ENCODE data around the gene TPI1. TPM values are rescaled to one million over a fixed set of nuclear protein-coding genes. Genes with fewer than 3 reads are reported as not detected.

The TPI1 gene
- total RNA-seq, 1 experiment from 2014 or later, result 1,045 TPM

DNA sequence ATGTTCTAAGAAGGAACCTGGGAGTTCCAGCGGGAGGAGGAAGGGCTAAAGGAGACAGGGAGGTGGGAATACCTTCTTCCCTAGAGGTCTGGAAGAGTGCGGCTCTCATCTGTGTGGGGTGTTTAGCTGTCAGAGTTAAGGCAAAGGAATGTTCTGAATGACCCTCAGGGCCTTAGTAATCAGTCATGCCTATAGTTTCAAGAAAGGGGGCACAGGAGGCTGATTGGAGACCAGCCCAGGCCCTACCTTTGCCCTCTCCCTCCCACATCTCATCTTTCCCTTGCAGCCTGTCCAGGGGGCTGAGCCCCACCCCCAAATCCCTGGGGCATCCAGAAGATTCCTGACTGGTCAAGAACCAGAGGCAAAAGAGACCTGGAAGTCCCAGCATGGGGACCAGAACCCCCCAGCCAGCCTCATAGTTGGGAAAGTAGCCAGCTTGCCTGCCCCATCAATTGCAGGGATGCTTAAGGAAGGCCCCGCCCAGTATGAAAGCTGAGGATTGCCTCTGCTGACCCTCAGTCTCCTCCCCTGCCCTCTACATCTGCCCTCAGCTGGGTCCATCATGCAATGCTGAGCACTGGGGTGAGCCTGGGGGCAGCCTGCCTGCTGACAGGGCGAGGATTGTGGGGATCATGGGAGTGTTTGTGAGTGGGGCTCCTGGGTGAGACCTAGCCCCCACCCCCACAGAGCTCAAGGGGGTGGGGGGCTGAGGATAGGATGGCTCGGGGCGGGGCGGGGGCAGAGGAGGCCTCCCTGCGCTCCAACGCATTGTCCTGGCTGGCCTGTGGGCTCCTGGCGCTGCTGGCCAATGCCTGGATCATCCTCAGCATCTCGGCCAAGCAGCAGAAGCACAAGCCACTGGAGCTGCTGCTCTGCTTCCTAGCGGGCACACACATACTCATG is 43.9 kb upstream of the TPI1 start:
- POLR2A ChIA-PET, result interaction anchor here (0.6 to 1.6 kb wide), 3 partner anchors 34 to 70 kb away, joined by 3 to 9 read pairs (median 3); partner anchors contain the start of genes CD4, MLF2 and PTMS
- Mint-ChIP-seq H3K36me3 (peaks cover 5% of the 10 kb centered on the region; the same call in 1 of the 2 replicates), H3K27ac (no peak overlapping the region), H3K4me1 (peaks cover 74% of the 10 kb centered on the region), H3K9me3 (no peaks in the 10 kb centered on the region), H3K4me3 (peak overlapping the region; percentile 78), H3K27me3 (ENCODE audit: low read depth) (peaks cover 58% of the 10 kb centered on the region)
- DNase-seq (ENCODE audit: low spot score) (no peak), ATAC-seq (no peak)
- TF ChIP-seq JUN (CRISPR knock-in tag; IDR thresholded peaks at IDR 0.05), result no peak
- TF ChIP-seq, protein P1, sequence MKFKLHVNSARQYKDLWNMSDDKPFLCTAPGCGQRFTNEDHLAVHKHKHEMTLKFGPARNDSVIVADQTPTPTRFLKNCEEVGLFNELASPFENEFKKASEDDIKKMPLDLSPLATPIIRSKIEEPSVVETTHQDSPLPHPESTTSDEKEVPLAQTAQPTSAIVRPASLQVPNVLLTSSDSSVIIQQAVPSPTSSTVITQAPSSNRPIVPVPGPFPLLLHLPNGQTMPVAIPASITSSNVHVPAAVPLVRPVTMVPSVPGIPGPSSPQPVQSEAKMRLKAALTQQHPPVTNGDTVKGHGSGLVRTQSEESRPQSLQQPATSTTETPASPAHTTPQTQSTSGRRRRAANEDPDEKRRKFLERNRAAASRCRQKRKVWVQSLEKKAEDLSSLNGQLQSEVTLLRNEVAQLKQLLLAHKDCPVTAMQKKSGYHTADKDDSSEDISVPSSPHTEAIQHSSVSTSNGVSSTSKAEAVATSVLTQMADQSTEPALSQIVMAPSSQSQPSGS (CRISPR knock-in tag; IDR thresholded peaks at IDR 0.05; ENCODE audit: borderline replicate concordance, low read depth), result no peak
- TF ChIP-seq ZNF219 (CRISPR knock-in tag; IDR thresholded peaks at IDR 0.05; ENCODE audit: borderline replicate concordance), result no peak
- no peak for TF ChIP-seq TP53 (CRISPR knock-in tag; IDR thresholded peaks at IDR 0.05)
- TF ChIP-seq, protein P2, sequence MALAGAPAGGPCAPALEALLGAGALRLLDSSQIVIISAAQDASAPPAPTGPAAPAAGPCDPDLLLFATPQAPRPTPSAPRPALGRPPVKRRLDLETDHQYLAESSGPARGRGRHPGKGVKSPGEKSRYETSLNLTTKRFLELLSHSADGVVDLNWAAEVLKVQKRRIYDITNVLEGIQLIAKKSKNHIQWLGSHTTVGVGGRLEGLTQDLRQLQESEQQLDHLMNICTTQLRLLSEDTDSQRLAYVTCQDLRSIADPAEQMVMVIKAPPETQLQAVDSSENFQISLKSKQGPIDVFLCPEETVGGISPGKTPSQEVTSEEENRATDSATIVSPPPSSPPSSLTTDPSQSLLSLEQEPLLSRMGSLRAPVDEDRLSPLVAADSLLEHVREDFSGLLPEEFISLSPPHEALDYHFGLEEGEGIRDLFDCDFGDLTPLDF (CRISPR knock-in tag; IDR thresholded peaks at IDR 0.05), result no peak
- no peak for TF ChIP-seq FOXP1 (CRISPR knock-in tag; IDR thresholded peaks at IDR 0.05; ENCODE audit: borderline replicate concordance)
- TF ChIP-seq SMAD3 (CRISPR knock-in tag; IDR thresholded peaks at IDR 0.05; ENCODE audit: borderline replicate concordance), result no peak
- TF ChIP-seq IRF2 (CRISPR knock-in tag; IDR thresholded peaks at IDR 0.05; ENCODE audit: borderline replicate concordance, low read depth), result no peak
- no peak for TF ChIP-seq KAT7 (CRISPR knock-in tag; IDR thresholded peaks at IDR 0.05; ENCODE audit: borderline replicate concordance)
- TF ChIP-seq, protein P3, sequence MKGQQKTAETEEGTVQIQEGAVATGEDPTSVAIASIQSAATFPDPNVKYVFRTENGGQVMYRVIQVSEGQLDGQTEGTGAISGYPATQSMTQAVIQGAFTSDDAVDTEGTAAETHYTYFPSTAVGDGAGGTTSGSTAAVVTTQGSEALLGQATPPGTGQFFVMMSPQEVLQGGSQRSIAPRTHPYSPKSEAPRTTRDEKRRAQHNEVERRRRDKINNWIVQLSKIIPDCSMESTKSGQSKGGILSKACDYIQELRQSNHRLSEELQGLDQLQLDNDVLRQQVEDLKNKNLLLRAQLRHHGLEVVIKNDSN (CRISPR knock-in tag; IDR thresholded peaks at IDR 0.05), result no peak
- TF ChIP-seq, protein P4, sequence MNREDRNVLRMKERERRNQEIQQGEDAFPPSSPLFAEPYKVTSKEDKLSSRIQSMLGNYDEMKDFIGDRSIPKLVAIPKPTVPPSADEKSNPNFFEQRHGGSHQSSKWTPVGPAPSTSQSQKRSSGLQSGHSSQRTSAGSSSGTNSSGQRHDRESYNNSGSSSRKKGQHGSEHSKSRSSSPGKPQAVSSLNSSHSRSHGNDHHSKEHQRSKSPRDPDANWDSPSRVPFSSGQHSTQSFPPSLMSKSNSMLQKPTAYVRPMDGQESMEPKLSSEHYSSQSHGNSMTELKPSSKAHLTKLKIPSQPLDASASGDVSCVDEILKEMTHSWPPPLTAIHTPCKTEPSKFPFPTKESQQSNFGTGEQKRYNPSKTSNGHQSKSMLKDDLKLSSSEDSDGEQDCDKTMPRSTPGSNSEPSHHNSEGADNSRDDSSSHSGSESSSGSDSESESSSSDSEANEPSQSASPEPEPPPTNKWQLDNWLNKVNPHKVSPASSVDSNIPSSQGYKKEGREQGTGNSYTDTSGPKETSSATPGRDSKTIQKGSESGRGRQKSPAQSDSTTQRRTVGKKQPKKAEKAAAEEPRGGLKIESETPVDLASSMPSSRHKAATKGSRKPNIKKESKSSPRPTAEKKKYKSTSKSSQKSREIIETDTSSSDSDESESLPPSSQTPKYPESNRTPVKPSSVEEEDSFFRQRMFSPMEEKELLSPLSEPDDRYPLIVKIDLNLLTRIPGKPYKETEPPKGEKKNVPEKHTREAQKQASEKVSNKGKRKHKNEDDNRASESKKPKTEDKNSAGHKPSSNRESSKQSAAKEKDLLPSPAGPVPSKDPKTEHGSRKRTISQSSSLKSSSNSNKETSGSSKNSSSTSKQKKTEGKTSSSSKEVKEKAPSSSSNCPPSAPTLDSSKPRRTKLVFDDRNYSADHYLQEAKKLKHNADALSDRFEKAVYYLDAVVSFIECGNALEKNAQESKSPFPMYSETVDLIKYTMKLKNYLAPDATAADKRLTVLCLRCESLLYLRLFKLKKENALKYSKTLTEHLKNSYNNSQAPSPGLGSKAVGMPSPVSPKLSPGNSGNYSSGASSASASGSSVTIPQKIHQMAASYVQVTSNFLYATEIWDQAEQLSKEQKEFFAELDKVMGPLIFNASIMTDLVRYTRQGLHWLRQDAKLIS (CRISPR knock-in tag; IDR thresholded peaks at IDR 0.05; ENCODE audit: borderline replicate concordance), result no peak
- CTCF ChIA-PET, result interaction anchor here (0.6 to 6.4 kb wide), 7 partner anchors 11 to 203 kb away, joined by 3 to 112 read pairs (median 5); partner anchors contain the start of genes MLF2 and SPSB2

DNA sequence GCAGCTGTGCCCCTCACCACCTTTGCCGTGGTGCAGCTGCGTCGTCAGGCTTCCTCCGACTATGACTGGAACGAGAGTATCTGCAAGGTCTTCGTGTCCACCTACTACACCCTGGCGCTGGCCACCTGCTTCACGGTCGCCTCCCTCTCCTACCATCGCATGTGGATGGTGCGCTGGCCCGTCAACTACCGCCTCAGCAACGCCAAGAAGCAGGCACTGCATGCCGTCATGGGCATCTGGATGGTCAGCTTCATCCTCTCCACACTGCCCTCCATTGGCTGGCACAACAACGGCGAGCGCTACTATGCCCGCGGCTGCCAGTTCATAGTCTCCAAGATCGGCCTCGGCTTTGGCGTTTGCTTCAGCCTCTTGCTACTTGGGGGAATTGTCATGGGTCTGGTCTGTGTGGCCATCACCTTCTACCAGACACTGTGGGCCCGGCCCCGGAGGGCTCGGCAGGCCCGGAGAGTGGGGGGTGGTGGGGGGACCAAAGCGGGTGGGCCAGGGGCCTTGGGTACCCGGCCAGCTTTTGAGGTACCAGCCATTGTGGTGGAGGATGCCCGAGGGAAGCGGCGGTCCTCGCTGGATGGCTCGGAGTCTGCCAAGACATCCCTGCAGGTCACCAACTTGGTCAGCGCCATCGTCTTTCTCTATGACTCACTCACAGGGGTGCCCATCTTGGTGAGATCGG is 43.1 kb upstream of the TPI1 start:
- no peak for ATAC-seq
- DNase-seq (ENCODE audit: low spot score), result no peak
- H3K9me3 Mint-ChIP-seq, result no peaks in the 10 kb centered on the region
- CTCF ChIA-PET, result interaction anchor here (0.8 to 8.9 kb wide), 19 partner anchors 8 to 204 kb away, joined by 3 to 112 read pairs (median 6); partner anchors contain the start of genes CDCA3, GNB3, LAG3 and MLF2
- peaks cover 5% of the 10 kb centered on the region; the same call in 1 of the 2 replicates for H3K36me3 Mint-ChIP-seq
- POLR2A ChIA-PET, result interaction anchor here (0.6 to 1.6 kb wide), 6 partner anchors 35 to 71 kb away, joined by 3 to 9 read pairs (median 4); partner anchors contain the start of genes CD4, MLF2 and PTMS
- TF ChIP-seq, protein P5, sequence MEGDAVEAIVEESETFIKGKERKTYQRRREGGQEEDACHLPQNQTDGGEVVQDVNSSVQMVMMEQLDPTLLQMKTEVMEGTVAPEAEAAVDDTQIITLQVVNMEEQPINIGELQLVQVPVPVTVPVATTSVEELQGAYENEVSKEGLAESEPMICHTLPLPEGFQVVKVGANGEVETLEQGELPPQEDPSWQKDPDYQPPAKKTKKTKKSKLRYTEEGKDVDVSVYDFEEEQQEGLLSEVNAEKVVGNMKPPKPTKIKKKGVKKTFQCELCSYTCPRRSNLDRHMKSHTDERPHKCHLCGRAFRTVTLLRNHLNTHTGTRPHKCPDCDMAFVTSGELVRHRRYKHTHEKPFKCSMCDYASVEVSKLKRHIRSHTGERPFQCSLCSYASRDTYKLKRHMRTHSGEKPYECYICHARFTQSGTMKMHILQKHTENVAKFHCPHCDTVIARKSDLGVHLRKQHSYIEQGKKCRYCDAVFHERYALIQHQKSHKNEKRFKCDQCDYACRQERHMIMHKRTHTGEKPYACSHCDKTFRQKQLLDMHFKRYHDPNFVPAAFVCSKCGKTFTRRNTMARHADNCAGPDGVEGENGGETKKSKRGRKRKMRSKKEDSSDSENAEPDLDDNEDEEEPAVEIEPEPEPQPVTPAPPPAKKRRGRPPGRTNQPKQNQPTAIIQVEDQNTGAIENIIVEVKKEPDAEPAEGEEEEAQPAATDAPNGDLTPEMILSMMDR (IDR thresholded peaks at IDR 0.05), result no peak
- TF ChIP-seq, protein P6, sequence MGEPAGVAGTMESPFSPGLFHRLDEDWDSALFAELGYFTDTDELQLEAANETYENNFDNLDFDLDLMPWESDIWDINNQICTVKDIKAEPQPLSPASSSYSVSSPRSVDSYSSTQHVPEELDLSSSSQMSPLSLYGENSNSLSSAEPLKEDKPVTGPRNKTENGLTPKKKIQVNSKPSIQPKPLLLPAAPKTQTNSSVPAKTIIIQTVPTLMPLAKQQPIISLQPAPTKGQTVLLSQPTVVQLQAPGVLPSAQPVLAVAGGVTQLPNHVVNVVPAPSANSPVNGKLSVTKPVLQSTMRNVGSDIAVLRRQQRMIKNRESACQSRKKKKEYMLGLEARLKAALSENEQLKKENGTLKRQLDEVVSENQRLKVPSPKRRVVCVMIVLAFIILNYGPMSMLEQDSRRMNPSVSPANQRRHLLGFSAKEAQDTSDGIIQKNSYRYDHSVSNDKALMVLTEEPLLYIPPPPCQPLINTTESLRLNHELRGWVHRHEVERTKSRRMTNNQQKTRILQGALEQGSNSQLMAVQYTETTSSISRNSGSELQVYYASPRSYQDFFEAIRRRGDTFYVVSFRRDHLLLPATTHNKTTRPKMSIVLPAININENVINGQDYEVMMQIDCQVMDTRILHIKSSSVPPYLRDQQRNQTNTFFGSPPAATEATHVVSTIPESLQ (CRISPR knock-in tag; IDR thresholded peaks at IDR 0.05), result no peak
- TF ChIP-seq ZNF219 (CRISPR knock-in tag; IDR thresholded peaks at IDR 0.05; ENCODE audit: borderline replicate concordance) (no peak), CBFB (CRISPR knock-in tag; IDR thresholded peaks at IDR 0.05; ENCODE audit: low read depth) (no peak), JUN (CRISPR knock-in tag; IDR thresholded peaks at IDR 0.05) (no peak), GRHL2 (CRISPR knock-in tag; IDR thresholded peaks at IDR 0.05; ENCODE audit: insufficient replicate concordance, severe bottlenecking) (no peak), ATF1 (CRISPR knock-in tag; IDR thresholded peaks at IDR 0.05) (no peak), CREB1 (CRISPR knock-in tag; IDR thresholded peaks at IDR 0.05) (no peak), NR2C2 (CRISPR knock-in tag; IDR thresholded peaks at IDR 0.05) (no peak), MYBL2 (CRISPR knock-in tag; IDR thresholded peaks at IDR 0.05) (no peak)
- H3K27ac Mint-ChIP-seq, result no peak overlapping the region
- H3K27me3 Mint-ChIP-seq (ENCODE audit: low read depth), result peaks cover 58% of the 10 kb centered on the region
- H3K4me3 Mint-ChIP-seq, result peak overlapping the region; percentile 78
- H3K4me1 Mint-ChIP-seq, result peaks cover 67% of the 10 kb centered on the region

Measured in WTC11 (cell line).